ENCODE data around the gene HIVEP2. TPM values are rescaled to one million over a fixed set of nuclear protein-coding genes. Genes with fewer than 3 reads are reported as not detected.
A peak's percentile ranks its signal among the peaks of the same experiment; 100 is the strongest.

Gene HIVEP2
- total RNA-seq, 1 experiment from 2014 or later: 4.2 TPM

DNA sequence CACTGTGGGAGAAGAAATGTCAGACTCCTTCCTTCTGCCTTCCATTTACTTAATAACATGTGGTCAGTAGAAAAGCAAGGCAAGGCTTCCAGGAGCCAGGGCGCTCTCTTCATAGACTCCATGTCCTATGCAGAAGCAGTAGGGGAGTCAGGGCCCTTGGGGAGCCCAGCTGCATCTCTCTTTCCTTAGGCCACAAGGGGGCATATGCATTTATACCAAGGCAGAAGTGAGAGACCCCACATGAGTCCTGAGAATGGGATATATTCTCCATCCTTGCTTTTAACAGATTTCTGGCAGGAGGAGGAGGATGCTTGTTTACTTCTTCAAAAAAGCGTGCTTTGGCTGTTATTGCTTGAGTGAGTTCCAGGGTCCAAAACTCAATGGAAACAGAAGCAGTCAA lies 198.5 kb downstream of the HIVEP2 start:
- TF ChIP-seq, protein P1, sequence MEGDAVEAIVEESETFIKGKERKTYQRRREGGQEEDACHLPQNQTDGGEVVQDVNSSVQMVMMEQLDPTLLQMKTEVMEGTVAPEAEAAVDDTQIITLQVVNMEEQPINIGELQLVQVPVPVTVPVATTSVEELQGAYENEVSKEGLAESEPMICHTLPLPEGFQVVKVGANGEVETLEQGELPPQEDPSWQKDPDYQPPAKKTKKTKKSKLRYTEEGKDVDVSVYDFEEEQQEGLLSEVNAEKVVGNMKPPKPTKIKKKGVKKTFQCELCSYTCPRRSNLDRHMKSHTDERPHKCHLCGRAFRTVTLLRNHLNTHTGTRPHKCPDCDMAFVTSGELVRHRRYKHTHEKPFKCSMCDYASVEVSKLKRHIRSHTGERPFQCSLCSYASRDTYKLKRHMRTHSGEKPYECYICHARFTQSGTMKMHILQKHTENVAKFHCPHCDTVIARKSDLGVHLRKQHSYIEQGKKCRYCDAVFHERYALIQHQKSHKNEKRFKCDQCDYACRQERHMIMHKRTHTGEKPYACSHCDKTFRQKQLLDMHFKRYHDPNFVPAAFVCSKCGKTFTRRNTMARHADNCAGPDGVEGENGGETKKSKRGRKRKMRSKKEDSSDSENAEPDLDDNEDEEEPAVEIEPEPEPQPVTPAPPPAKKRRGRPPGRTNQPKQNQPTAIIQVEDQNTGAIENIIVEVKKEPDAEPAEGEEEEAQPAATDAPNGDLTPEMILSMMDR (conservative IDR thresholded peaks at IDR 0.05): peak; percentile 74
- H3K14ac ChIP-seq (ENCODE audit: insufficient read depth, low read length): no peak overlapping the region
- no peak overlapping the region for H4K8ac ChIP-seq (replicated peaks; ENCODE audit: insufficient read length, low read depth, low read length)
- Mint-ChIP-seq H3K4me1 (0 out of 4 replicates have a peak, but pooled peaks cover 0 to 6% of the 10 kb centered on the region in 2 experiments), H3K27ac (no peak overlapping the region; a peak in 1 of 7 replicates), H3K36me3 (ENCODE audit: insufficient read depth in 1 of 3, low read depth in 3 of 3) (no peaks in the 10 kb centered on the region), H3K27me3 (ENCODE audit: low read depth) (no peaks in the 10 kb centered on the region), H3K4me3 (no peak overlapping the region), H3K9me3 (no peaks in the 10 kb centered on the region)
- H3K56ac ChIP-seq (ENCODE audit: insufficient read length, low read depth, low read length): no peak overlapping the region
- no peak overlapping the region for H3K4ac ChIP-seq (ENCODE audit: low read depth, low read length)
- no peak overlapping the region for H2BK20ac ChIP-seq (ENCODE audit: low read depth, low read length, poor library complexity, severe bottlenecking)
- H2BK120ac ChIP-seq (ENCODE audit: low read depth, low read length, poor library complexity, severe bottlenecking): no peak overlapping the region
- H2AK5ac ChIP-seq (ENCODE audit: insufficient read length, low read length): no peak overlapping the region
- H4K20me1 ChIP-seq (ENCODE audit: control insufficient read depth, insufficient read depth, insufficient read length): no peaks in the 10 kb centered on the region
- no peaks in the 10 kb centered on the region for H3K9me3 ChIP-seq (ENCODE audit: control insufficient read depth, low read depth, low read length)
- H3K79me1 ChIP-seq (ENCODE audit: insufficient read depth, low read depth, low read length, poor library complexity, severe bottlenecking): no peaks in the 10 kb centered on the region
- H2AFZ ChIP-seq (ENCODE audit: low read length): no peak overlapping the region
- H2BK15ac ChIP-seq (ENCODE audit: low read depth, low read length): no peak overlapping the region
- H3K9ac ChIP-seq (ENCODE audit: extremely low read depth, insufficient read length, low read length): no peak overlapping the region
- no peak overlapping the region for H2BK5ac ChIP-seq (ENCODE audit: insufficient read length, low read length)
- DNase-seq: peak; percentile 63
- H3K23ac ChIP-seq (ENCODE audit: insufficient read length, low read depth, low read length): no peak overlapping the region
- H3K79me2 ChIP-seq (ENCODE audit: insufficient read depth, low read length): no peaks in the 10 kb centered on the region
- H3T11ph ChIP-seq (ENCODE audit: low read length): no peak overlapping the region
- H3K4me1 ChIP-seq (ENCODE audit: insufficient read depth, low read length): no peaks in the 10 kb centered on the region
- H4K91ac ChIP-seq (ENCODE audit: insufficient read length, low read depth, low read length): no peak overlapping the region
- H4K5ac ChIP-seq (ENCODE audit: insufficient read length, low read depth, low read length): no peak overlapping the region
- H3K27me3 ChIP-seq (ENCODE audit: insufficient read depth, low read length): no peaks in the 10 kb centered on the region; the same call in 1 of the 2 replicates
- no peak overlapping the region for H3K27ac ChIP-seq (ENCODE audit: insufficient read length, low read depth, low read length)
- no peak overlapping the region for H3K4me2 ChIP-seq (ENCODE audit: insufficient read depth, insufficient read length, low read length)
- H3K18ac ChIP-seq (ENCODE audit: insufficient read length, low read depth, low read length): no peak overlapping the region
- no peaks in the 10 kb centered on the region for H3K23me2 ChIP-seq (ENCODE audit: insufficient read length, low read depth, low read length, poor library complexity, severe bottlenecking)
- no CpG with 5 or more reads among the region's 2 CpGs for WGBS (ENCODE audit: extremely low coverage, insufficient read length, low lambda C conversion rate)
- no peak overlapping the region for H2BK12ac ChIP-seq (ENCODE audit: insufficient read length, low read depth, low read length)
